Right renal cortex interstitium (tissue), 3 donors: ENCODE measurements around the gene CLCN5. TPM values are rescaled to one million over a fixed set of nuclear protein-coding genes. Genes with fewer than 3 reads are reported as not detected.

Experiments
- DNase-seq, 3 donors: peaks; one replicate each; pipeline ENCODE4 v3.0.0-alpha.2; 2013; ENCODE audit warnings: low read depth in 3 of 3, low spot score in 2 of 3
- polyA plus RNA-seq, 3 donors: library from polyadenylated mRNA; unstranded; fragments of 120-200 nt; gene quantifications; one replicate each; pipeline ENCODE4 v1.2.1, GENCODE V29; 2013; ENCODE audit not compliant: insufficient read length in 3 of 3

Gene CLCN5
- 10 to 100 TPM; 79.6 to 84.0 (median 81.9) TPM for polyA plus RNA-seq

- DNase-seq = peak; percentile 72 to 86 (median 82)
Observed at GRCh38 chrX:49922291-49923241, at the start of gene CLCN5. Gene CLCN5 (plus strand): TSS chrX:49922596. CDS start chrX:49925299, 2,703 bp downstream.

GRCh38 chrX:49876750-49877149, 45.6 kb upstream of the CLCN5 start:
- no peak for DNase-seq

GRCh38 chrX:49877397-49878101, 44.8 kb upstream of the CLCN5 start:
- DNase-seq = no peak

DNA sequence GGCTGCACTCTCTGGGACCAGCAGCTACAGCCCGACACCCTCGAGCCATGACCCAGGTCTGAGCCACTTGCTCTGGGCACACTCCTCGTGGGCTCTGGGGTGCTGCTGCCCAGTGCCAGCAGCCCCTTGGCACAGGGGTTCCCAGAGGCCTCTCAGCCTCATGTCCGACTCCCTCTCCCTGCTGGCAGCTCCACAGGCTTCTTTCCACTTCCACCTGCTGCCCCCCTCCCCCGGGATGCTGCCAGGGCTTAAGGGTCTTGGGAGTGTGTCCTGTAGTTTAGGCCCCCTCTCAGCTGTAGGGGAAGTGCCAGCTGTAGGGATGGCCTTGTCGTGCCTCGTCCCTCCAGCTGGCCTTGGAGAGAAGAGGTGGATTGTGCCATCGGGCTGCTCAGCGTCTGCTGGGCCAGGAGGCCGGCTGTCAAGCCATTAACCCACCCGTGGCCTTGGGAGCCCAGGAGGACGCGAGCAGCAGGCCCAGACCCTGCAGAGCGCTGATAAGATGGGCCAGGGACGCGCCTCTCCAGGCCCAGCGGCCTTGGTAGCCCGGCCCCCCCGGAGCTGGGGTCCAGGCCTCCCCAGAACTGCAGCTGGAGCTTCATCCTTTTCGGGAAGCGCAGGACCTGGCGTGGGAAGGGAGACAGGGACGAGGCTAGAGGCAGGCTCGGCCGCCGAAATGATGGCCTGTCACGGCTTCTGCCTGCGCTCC, 44.1 kb upstream of the CLCN5 start:
- no peak for DNase-seq

DNA sequence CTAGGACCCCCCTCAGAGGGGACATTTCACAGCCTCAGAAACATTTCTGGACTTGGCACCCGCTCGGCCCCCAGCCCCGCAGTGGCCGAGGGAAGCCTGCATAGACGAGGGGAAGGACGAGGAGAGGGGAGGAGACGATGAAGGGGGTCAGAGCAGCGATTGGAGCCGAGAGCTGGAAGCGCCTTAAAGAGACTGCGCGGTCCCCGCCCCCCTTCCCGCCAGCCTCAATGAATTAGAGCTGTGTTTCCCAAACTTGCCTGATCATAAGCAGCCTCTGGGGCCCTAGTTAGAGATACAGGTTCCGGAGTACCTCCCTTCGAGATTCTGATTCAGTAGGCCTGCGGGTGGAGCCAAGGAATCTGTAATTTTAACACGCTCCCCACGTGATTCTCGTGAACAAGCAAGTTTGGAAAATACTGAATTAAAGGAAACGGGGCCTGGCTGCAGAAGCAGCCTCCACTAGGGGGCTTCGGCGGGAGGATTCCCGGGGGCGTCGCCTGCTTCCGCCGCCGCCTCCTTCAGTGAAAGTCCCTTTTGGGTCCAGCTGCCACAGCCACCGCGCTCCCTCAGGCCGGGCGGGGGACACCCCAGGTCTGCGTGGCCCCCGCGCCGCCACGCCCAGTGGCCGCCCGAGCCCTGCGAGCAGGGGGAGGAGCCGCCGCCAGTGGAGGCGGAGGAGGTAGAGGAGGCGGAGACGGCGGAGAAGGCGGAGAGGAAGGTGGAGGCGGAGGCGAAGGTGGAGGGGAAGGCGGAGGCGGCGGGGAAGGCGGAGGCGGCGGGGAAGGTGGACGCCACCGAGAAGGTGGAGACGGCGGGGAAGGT, 43.4 kb upstream of the CLCN5 start, which contains the start of gene USP27X:
Gene USP27X, plus strand, starts transcription at position 651 of the 822 bp plus-strand sequence. CDS start 824 bp downstream, outside the sequence.
- DNase-seq = peak; percentile 57 to 65 (median 63)

- no peak for DNase-seq
Observed at GRCh38 chrX:49879656-49880277, 42.6 kb upstream of the CLCN5 start.

DNA sequence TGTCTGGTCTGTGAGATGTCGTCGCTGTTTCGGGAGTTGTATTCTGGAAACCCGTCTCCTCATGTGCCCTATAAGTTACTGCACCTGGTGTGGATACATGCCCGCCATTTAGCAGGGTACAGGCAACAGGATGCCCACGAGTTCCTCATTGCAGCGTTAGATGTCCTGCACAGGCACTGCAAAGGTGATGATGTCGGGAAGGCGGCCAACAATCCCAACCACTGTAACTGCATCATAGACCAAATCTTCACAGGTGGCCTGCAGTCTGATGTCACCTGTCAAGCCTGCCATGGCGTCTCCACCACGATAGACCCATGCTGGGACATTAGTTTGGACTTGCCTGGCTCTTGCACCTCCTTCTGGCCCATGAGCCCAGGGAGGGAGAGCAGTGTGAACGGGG, 41.7 kb upstream of the CLCN5 start:
- DNase-seq = no peak

DNA sequence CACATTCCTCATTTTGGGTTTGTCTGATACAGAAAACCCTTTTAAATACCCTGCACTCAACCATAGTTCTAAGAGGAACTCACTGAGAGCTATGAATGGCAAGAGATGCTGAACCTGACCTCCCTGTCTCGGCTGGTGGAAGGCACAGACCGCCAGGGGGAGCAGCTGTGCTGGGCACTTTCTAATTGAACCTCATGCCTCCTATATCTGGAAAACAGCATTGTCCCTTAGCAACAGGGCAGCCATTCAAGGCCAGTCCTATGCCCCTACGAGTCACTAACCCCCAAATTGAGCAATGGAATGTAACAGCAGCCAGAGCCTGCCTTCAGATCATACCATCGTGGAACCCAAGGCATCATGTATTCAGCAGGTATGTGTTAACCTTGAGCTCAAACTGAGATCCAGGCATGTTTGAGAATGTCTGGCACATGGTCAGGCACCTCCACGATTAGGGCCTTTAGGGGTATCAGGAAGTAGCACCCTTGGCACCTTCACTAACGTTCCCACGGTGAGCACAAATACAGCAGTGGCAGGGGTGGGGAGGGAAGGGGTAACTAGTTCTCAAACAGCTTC, 38.0 kb upstream of the CLCN5 start:
- DNase-seq = no peak

GRCh38 chrX:49892542-49892941, 29.9 kb upstream of the CLCN5 start:
- no peak for DNase-seq

DNA sequence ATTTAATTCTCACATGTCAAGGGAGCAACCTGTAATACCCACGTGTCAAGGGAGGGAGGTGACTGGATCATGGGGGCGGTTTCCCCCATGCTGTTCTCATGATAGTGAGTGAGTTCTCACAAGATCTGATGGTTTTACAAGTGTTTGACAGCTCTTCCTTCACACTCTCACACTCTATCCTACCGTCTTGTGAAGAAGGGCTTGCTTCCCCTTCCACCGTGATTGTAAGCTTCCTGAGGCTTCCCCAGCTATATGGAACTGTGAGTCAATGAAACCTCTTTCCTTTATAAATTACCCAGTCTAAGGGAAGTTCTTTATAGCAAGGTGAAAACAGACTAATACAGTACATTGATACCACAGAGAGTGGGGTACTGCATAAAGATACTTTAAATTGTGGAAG, 25.4 kb upstream of the CLCN5 start:
- no peak for DNase-seq

- DNase-seq = no peak
Observed at GRCh38 chrX:49901048-49901447, 21.3 kb upstream of the CLCN5 start.

DNA sequence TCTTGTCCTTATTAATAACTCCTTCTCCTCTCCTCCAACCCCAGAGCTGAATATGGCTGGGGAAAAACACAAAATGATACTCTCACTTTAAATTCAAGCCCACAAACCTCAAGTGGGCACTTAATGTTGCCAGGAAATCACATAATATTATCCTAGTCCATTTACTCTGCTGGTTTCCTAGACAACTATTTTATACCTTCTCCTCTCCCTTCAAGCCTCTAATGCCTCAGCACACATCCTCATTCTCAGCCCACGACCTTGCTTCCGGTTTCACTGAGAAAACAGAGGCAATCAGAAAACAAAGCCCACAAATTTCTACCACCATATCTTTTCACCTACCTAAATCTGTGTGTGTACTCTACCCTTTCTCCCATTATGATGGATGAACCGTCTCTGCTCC, 12.1 kb upstream of the CLCN5 start:
- DNase-seq = no peak

DNA sequence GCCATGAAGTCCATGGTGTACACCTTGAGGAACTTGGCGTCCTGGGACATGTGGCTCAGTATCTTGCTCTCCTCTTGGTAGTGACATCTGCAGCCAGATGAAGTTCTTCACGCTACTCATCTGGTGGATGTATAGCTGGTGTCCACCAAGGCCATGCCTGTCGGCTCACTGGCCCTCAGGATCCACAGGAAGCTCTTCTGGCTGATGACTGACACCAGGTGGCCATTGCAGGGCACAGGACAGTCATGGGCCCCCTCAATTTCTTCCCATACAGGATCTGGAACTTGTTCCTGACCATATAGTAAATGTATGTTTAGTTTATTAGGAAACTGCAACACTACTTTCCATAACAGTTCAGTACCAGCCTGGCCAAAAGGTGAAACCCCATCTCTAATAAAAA, 10.3 kb upstream of the CLCN5 start:
- no peak for DNase-seq

DNA sequence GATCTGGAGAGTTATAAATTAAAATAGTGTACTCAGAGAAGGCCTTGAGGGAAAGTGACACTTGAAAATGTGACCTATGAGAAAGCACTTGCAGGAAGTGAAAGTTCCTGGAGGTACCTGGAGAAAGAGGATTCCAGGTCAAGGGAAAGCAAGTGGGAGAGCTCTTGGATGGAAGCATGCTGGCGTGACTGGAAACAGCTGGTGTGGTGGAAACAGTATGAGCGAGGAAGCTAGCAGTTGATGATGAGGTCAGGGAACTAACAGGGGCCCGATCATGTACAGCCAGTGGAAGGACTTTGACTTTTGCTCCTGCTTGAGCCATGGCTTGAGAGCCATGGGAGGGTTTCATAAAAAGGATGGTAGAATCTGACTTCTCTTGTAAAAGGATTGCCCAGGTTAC, 9.5 kb upstream of the CLCN5 start:
- no peak for DNase-seq

GRCh38 chrX:49915361-49916222, 6.8 kb upstream of the CLCN5 start:
- DNase-seq = no peak

DNA sequence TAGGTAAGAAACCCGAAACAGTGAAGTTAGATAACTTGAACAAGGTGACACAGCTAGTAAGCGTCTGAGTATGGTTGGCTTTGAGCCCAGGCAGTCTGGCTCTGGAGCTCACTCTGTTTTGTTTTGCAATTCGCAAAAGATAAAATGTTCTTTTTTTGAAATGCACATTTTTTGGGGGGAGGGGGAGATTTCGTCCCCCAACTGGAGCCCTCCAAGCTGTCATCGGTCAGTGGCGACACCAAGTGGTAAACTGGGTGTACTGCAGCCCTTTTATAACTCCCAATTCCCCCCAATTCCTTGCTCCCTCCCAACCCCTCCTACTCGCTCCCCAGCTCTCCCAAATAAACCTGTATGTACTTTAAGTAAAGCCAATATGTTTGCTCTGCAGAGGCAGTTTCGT, 2.8 kb upstream of the CLCN5 start:
- no peak for DNase-seq

- no peak for DNase-seq
Observed at GRCh38 chrX:49921109-49921508, 1.3 kb upstream of the CLCN5 start.

DNA sequence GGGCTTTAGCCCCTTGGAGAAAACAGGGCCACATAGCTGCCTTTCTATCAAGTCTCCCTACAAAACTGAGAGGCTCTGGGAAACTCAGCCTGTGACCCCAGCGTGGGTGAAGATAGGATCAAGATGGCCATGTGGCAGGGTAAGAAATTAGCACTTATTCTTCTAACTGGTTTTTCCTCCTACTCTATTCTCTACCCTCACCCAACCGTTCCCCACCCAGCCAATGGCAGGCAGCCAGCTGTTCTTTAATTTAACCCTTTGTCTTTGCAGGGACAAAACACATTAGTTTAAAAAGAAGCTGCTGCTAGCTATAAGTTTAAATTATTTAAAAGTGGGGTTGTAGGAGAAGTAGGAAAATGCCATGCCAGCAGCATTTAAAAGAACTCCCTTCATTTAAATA, 2.8 kb downstream of the CLCN5 start:
- DNase-seq = no peak
